Osteoblast (primary cell): ENCODE measurements around the gene FCF1. TPM values are rescaled to one million over a fixed set of nuclear protein-coding genes. Genes with fewer than 3 reads are reported as not detected.

ENCODE experiments used
- DNase-seq: peaks from one replicate; pipeline ENCODE4 v3.0.0; 2011; ENCODE audit warnings: low spot score, mixed read lengths; ENCODE audit not compliant: insufficient read length; ENCODE audit errors: missing footprints
- H2AFZ ChIP-seq: 2 replicates; pipeline ENCODE4 v1.6.0; 2011; ENCODE audit warnings: mild to moderate bottlenecking, low read length
- H3K27ac ChIP-seq: 2 replicates; pipeline ENCODE4 v1.5.1; 2011; ENCODE audit warnings: mild to moderate bottlenecking, low read depth, low read length, moderate library complexity
- H3K27me3 ChIP-seq: 2 replicates; pipeline ENCODE4 v1.6.0; 2012; ENCODE audit warnings: mild to moderate bottlenecking, control low read depth, inconsistent platforms, low read length, moderate library complexity; ENCODE audit not compliant: insufficient read depth
- H3K36me3 ChIP-seq: 2 replicates; pipeline ENCODE4 v1.5.1; 2011; ENCODE audit warnings: mild to moderate bottlenecking, low read length, control low read depth, moderate library complexity; ENCODE audit not compliant: insufficient read depth
- H3K4me1 ChIP-seq: 2 replicates; pipeline ENCODE4 v1.5.1; 2011; ENCODE audit warnings: mild to moderate bottlenecking, low read length, control low read depth, moderate library complexity; ENCODE audit not compliant: insufficient read depth
- H3K4me2 ChIP-seq: 2 replicates; pipeline ENCODE4 v1.6.0; 2011; ENCODE audit warnings: mild to moderate bottlenecking, low read length; ENCODE audit not compliant: insufficient read depth
- H3K4me3 ChIP-seq: fragments of 200-600 bp; sonication (generic); 3 replicates; pipeline ENCODE4 v1.5.1; 2012; ENCODE audit warnings: mild to moderate bottlenecking, low read length, inconsistent platforms; ENCODE audit not compliant: insufficient read depth
- H3K79me2 ChIP-seq: 2 replicates; pipeline ENCODE4 v1.6.0; 2012; ENCODE audit warnings: mild to moderate bottlenecking, low read length, control low read depth, inconsistent platforms; ENCODE audit not compliant: insufficient read depth
- H3K9me3 ChIP-seq: 2 replicates; pipeline ENCODE4 v1.5.1; 2011; ENCODE audit warnings: low read depth, low read length, control low read depth
- H4K20me1 ChIP-seq: 2 replicates; pipeline ENCODE4 v1.6.0; 2012; ENCODE audit warnings: mild to moderate bottlenecking, low read length, control low read depth; ENCODE audit not compliant: insufficient read depth
- total RNA-seq: library from RNA; depleted of rRNA; stranded (reverse); fragments of >200 nt; gene quantifications from 2 replicates; pipeline ENCODE4 v1.2.3, GENCODE V29; 2012
- TF ChIP-seq, protein P1 (sequence below): IDR thresholded peaks from 2 replicates; pipeline ENCODE4 v1.5.1; 2011; ENCODE audit warnings: mild to moderate bottlenecking, low read depth, low read length, moderate library complexity; ENCODE audit errors: extremely low read depth

Gene FCF1
- total RNA-seq, 1 donor: 35.1 TPM

DNA sequence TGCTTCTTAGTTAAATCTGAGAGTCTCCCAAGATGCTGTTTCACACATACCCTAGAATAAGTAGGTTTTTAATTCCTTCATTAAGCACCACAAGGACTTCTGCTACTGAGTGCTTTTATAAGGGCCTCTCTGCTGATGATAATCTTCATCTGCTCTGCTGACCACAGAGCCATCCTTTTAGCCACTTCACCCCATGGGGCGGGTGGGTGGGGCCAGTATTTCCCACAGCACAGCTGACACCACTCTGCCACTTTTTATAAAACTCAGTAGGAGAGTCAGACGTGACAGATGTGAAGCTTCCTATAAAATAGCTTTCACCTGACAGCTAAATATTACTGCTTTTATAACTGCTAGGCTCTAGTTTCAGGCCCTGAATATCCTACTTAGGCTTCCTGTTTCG, 20.3 kb downstream of the FCF1 start:
- H3K27me3 ChIP-seq: no peaks in the 10 kb centered on the region
- no peak for DNase-seq
- no peak overlapping the region for H3K4me3 ChIP-seq

DNA sequence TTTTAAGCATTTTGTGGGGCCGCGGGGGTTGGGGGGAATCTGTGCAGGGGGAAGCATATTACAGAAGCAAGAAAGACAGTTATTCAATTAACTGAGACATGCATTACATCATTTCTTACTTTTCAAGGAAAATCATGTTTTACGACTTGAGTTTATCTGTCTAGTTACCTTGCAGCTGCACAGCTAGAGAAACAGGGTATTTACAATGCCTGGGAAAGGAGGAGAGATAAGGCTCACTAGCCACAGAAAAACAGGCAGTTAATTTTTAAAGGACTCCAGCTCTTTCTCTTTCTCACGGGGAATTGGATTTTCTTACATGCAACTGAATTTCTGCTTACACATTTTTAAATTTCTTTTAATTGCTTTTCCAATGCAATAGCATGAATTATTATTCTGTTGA, 22.2 kb downstream of the FCF1 start:
- H3K27ac ChIP-seq: no peak overlapping the region
- H2AFZ ChIP-seq: no peak overlapping the region
- peaks cover 5% of the 10 kb centered on the region for H3K4me1 ChIP-seq
- TF ChIP-seq, protein P1, sequence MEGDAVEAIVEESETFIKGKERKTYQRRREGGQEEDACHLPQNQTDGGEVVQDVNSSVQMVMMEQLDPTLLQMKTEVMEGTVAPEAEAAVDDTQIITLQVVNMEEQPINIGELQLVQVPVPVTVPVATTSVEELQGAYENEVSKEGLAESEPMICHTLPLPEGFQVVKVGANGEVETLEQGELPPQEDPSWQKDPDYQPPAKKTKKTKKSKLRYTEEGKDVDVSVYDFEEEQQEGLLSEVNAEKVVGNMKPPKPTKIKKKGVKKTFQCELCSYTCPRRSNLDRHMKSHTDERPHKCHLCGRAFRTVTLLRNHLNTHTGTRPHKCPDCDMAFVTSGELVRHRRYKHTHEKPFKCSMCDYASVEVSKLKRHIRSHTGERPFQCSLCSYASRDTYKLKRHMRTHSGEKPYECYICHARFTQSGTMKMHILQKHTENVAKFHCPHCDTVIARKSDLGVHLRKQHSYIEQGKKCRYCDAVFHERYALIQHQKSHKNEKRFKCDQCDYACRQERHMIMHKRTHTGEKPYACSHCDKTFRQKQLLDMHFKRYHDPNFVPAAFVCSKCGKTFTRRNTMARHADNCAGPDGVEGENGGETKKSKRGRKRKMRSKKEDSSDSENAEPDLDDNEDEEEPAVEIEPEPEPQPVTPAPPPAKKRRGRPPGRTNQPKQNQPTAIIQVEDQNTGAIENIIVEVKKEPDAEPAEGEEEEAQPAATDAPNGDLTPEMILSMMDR: no peak
- no peak overlapping the region for H3K4me3 ChIP-seq
- no peaks in the 10 kb centered on the region for H4K20me1 ChIP-seq
- H3K4me2 ChIP-seq: no peak overlapping the region
- H3K79me2 ChIP-seq: peaks cover 2% of the 10 kb centered on the region
- DNase-seq: no peak
- H3K36me3 ChIP-seq: peaks cover 39% of the 10 kb centered on the region
- H3K27me3 ChIP-seq: no peaks in the 10 kb centered on the region
- H3K9me3 ChIP-seq: no peaks in the 10 kb centered on the region

More for the DNA sequence above, 20.3 kb downstream of the FCF1 start:
- Histone ChIP-seq H3K4me2 (no peak overlapping the region), H4K20me1 (no peaks in the 10 kb centered on the region), H3K79me2 (peaks cover 2% of the 10 kb centered on the region), H2AFZ (no peak overlapping the region), H3K36me3 (peaks cover 33% of the 10 kb centered on the region), H3K4me1 (peaks cover 5% of the 10 kb centered on the region), H3K27ac (no peak overlapping the region), H3K9me3 (no peaks in the 10 kb centered on the region)
- TF ChIP-seq, protein P1: no peak

DNA sequence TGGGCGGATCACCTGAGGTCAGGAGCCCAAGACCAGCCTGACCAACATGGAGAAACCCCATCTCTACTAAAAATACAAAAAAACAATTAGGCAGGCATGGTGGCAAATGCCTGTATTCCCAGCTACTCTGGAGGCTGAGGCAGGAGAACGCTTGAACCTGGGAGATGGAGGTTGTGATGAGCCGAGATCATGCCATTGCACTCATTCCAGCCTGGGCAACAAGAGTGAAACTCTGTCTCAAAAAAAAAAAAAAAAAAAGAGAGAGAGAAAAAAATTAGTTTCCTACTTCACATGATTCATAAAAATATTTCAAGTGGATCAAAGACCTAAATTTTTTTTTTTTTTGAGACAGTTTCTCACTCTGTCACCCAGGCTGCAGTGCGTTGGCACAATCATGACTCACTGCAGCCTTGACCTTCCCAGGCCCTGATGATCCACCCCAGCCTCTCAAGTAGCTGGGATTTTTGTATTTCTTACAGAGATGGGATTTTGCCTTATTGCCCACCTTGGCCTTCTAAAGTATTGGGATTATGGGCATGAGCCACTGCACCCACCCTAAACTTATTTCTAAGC, 24.9 kb downstream of the FCF1 start:
- TF ChIP-seq, protein P1: no peak
- Histone ChIP-seq H3K4me2 (no peak overlapping the region), H3K27me3 (no peaks in the 10 kb centered on the region), H3K4me1 (peaks cover 5% of the 10 kb centered on the region), H3K27ac (peak overlapping the region; percentile 30), H3K79me2 (no peaks in the 10 kb centered on the region), H3K9me3 (no peaks in the 10 kb centered on the region), H2AFZ (no peak overlapping the region), H3K36me3 (peaks cover 35% of the 10 kb centered on the region), H3K4me3 (no peak overlapping the region), H4K20me1 (no peaks in the 10 kb centered on the region)
- peak; percentile 65 for DNase-seq

DNA sequence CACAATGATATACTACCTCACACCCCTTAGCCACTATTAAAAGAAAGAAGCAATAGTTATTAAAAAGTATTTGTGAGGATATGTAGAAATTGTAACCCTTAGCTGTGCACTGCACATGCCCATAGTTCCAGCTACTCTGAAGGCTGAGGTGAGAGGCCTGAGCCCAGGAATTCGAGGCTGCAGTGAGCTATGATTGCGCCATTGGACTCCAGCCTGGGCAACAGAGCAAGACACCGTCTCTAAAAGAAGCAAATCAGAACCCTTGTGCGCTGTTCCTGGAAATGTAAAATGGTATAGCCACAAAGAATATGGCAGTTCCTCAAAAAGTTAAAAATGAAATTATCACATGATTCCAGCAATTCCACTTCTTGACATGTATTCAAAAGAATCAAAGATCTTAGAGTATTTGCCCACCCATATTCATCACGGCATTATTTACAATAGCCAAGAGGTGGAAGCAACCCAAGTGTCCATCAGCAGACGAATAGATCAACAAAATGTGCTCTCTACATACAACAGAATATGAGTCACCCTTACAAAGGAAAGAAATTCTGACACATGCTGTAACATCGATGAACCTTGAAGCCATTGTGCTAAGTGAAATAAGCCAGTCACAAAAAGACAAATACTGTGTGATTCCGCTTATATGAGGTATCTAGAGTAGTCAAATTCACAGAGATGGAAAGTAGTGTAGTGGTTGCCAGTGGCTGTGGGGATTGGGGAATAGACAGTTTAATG, 26.5 kb downstream of the FCF1 start:
- TF ChIP-seq, protein P1: no peak
- Histone ChIP-seq H3K27ac (no peak overlapping the region), H4K20me1 (no peaks in the 10 kb centered on the region), H3K36me3 (peaks cover 23% of the 10 kb centered on the region), H3K9me3 (no peaks in the 10 kb centered on the region), H2AFZ (no peak overlapping the region), H3K4me2 (no peak overlapping the region), H3K4me3 (no peak overlapping the region), H3K79me2 (no peaks in the 10 kb centered on the region), H3K4me1 (peaks cover 5% of the 10 kb centered on the region), H3K27me3 (no peaks in the 10 kb centered on the region)
- DNase-seq: no peak
